Colonic mucosa (tissue), 4 donors: ENCODE measurements around the gene NAE1. TPM values are rescaled to one million over a fixed set of nuclear protein-coding genes. Genes with fewer than 3 reads are reported as not detected.

Experiments used
- DNase-seq: peaks from one replicate; pipeline ENCODE4 v3.0.0-alpha.2; 2020
- H3K27ac ChIP-seq: fragments of 200-600 bp; one replicate; pipeline ENCODE4 v1.8.0; 2021
- H3K27me3 ChIP-seq: fragments of 200-600 bp; one replicate; pipeline ENCODE4 v1.8.0; 2021
- H3K36me3 ChIP-seq: fragments of 200-600 bp; one replicate; pipeline ENCODE4 v1.8.0; 2021
- H3K4me1 ChIP-seq: fragments of 200-600 bp; one replicate; pipeline ENCODE4 v1.8.0; 2021; ENCODE audit warnings: mild to moderate bottlenecking
- H3K4me3 ChIP-seq: fragments of 200-600 bp; one replicate; pipeline ENCODE4 v1.8.0; 2021
- H3K9ac ChIP-seq, 2 donors: one replicate each; pipeline ENCODE4 v1.7.0; 2013; ENCODE audit warnings: control low read depth in 2 of 2, low read depth in 2 of 2, low read length in 2 of 2
- H3K9me3 ChIP-seq: fragments of 200-600 bp; one replicate; pipeline ENCODE4 v1.8.0; 2021
- intact Hi-C: fragments of 100-400 bp; cut with DNase I; formaldehyde crosslinking; loops from one replicate; pipeline ENCODE4 v1.14.1; 2022
- total RNA-seq, 2 donors: library from RNA; stranded (reverse); fragmentation: NEBNext Ultra II Directional in 1 of 2; extraction: Animal tissue kit (Norgen Biotek cat#: 25700) in 1 of 2; gene quantifications; one replicate each; pipeline ENCODE4 v1.2.1, GENCODE V29; 2021
- TF ChIP-seq, protein P1 (sequence below): fragments of 200-600 bp; IDR thresholded peaks from one replicate; pipeline ENCODE4 v1.8.0; 2022; ENCODE audit warnings: antibody characterized with exemption, mild to moderate bottlenecking
- donor health status: healthy.
- donor health status: DM: no; HTN: no; CAD: no.
- donor health status: DM: no; HTN: no; CAD: no.

The NAE1 gene
- total RNA-seq, 2 donors from 2014 or later = 42.2 to 62.0 TPM

DNA sequence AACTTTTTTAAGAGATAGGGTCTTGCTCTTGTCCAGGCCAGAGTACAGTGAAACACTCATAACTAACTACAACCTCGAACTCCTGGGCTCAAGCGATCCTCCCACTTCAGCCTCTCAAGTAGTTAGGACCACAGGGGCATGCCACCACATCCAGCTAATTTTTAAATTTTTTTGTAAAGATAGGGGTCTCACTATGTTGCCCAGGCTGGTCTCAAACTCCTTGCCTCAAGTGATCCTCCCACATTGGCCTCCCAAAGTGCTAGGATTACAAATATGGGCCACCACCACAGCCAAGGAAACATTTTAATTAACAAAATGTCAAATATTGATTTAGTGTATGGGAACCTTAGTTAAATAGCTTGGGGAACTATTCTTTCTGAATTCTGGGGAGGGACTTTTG lies 76.6 kb downstream of the NAE1 start:
- Histone ChIP-seq H3K36me3 (no peaks in the 10 kb centered on the region), H3K4me3 (no peak overlapping the region), H3K27me3 (no peaks in the 10 kb centered on the region), H3K9me3 (no peaks in the 10 kb centered on the region), H3K9ac (no peak overlapping the region), H3K4me1 (no peaks in the 10 kb centered on the region), H3K27ac (no peak overlapping the region)
- TF ChIP-seq, protein P1, sequence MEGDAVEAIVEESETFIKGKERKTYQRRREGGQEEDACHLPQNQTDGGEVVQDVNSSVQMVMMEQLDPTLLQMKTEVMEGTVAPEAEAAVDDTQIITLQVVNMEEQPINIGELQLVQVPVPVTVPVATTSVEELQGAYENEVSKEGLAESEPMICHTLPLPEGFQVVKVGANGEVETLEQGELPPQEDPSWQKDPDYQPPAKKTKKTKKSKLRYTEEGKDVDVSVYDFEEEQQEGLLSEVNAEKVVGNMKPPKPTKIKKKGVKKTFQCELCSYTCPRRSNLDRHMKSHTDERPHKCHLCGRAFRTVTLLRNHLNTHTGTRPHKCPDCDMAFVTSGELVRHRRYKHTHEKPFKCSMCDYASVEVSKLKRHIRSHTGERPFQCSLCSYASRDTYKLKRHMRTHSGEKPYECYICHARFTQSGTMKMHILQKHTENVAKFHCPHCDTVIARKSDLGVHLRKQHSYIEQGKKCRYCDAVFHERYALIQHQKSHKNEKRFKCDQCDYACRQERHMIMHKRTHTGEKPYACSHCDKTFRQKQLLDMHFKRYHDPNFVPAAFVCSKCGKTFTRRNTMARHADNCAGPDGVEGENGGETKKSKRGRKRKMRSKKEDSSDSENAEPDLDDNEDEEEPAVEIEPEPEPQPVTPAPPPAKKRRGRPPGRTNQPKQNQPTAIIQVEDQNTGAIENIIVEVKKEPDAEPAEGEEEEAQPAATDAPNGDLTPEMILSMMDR = no peak
- no peak for DNase-seq
- intact Hi-C loops = no loop called here

DNA sequence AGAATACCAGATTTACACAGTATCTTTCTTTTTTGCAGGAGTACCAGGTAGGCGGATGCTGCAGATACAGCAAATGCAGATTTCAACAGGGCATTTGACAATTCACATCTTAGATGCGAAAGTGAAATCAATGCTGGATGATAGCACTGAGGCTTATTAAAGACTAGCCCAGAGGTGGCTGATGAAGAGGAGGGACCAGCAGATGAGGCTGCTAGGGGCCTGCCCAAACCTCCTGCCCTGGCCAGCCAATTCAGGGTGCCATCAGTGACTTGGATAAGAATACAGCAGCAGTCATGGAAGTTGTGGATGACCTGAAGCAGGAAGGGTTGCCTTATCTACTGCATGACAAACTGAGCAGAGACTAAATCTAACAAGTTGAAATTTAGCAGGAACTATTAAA lies 77.8 kb downstream of the NAE1 start:
- no peaks in the 10 kb centered on the region for H3K4me1 ChIP-seq
- no peaks in the 10 kb centered on the region for H3K27me3 ChIP-seq
- H3K36me3 ChIP-seq = no peaks in the 10 kb centered on the region
- H3K9me3 ChIP-seq = no peaks in the 10 kb centered on the region
- no peak for DNase-seq
- intact Hi-C loops = no loop called here
- no peak overlapping the region for H3K27ac ChIP-seq
- TF ChIP-seq, protein P1 = no peak
- no peak overlapping the region for H3K9ac ChIP-seq
- H3K4me3 ChIP-seq = no peak overlapping the region

Other genes with a start within 250 kb of the NAE1 start
- gene CMTM3, start 226.3 kb downstream of the NAE1 start, total RNA-seq = 1 to 10 TPM; 4.0 to 7.9 TPM
- gene CMTM4, start 134.2 kb downstream of the NAE1 start, total RNA-seq = 100 to 1,000 TPM; 150 to 212 TPM
- 100 to 1,000 TPM; 138 to 162 TPM for gene DYNC1LI2, start 79.4 kb downstream of the NAE1 start, total RNA-seq
- gene TERB1, start 29.4 kb downstream of the NAE1 start, total RNA-seq = under 1 TPM in 1 of 2 donors, not detected in 1; 0.22 TPM
- gene CA7, start 13.4 kb upstream of the NAE1 start, total RNA-seq = 100 to 1,000 TPM in 1 of 2 donors, 10 to 100 TPM in 1; 46.2 to 120 TPM
- 10 to 100 TPM; 16.0 to 25.9 TPM for gene PDP2, start 49.5 kb upstream of the NAE1 start, total RNA-seq
- 1 to 10 TPM in 1 of 2 donors, under 1 TPM in 1; 0.72 to 1.8 TPM for gene CDH16, start 87.9 kb upstream of the NAE1 start, total RNA-seq
- gene RRAD, start 94.6 kb upstream of the NAE1 start, total RNA-seq = 1 to 10 TPM; 1.4 to 4.0 TPM
- 100 to 1,000 TPM; 105 to 146 TPM for gene CIAO2B, start 103.4 kb upstream of the NAE1 start, total RNA-seq
- 100 to 1,000 TPM; 407 to 525 TPM for gene CES2, start 104.5 kb upstream of the NAE1 start, total RNA-seq
- 100 to 1,000 TPM; 136 to 169 TPM for gene CES3, start 130.3 kb upstream of the NAE1 start, total RNA-seq
- 1 to 10 TPM; 5.9 to 7.8 TPM for gene CES4A, start 157.6 kb upstream of the NAE1 start, total RNA-seq
- gene CBFB, start 198.2 kb upstream of the NAE1 start, total RNA-seq = 10 to 100 TPM; 41.5 TPM